Gastroesophageal sphincter (tissue), 3 donors: Measurements from ENCODE around the gene CENPV.

Source experiments
- EP300 ChIP-seq: sonication (generic); formaldehyde crosslinking; IDR thresholded peaks from one replicate; pipeline ENCODE4 v1.6.1; 2017; ENCODE audit warnings: antibody characterized with exemption, mild to moderate bottlenecking
- TF ChIP-seq, protein P1 (sequence below), 4 experiments: fragments of 200-600 bp in 2 of 4; fragments of 450-650 bp in 2 of 4; sonication (generic) in 1 of 4; IDR thresholded peaks; one replicate each; pipeline ENCODE4 v1.5.1; 2017 to 2019; ENCODE audit warnings: antibody characterized with exemption in 4 of 4, mild to moderate bottlenecking in 2 of 4, moderate library complexity in 2 of 4

DNA sequence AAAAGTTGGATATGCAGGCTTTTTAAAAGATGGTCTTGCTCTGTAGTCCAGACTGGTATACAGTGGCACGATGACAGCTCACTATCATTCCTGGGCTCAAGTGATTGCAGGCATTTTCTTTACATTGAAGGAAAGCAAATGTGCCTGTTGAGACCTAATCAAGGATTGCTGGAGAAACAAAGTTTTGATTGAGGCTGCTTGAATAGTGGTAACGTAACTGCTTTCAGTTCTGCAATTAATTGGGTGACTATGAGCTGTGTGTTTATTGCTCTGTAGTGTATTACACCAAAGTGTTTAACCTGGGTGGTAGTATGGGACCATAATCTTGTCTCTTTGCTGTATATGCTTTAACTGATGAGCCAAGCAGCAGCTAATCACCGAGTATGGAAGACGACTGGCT is 29.9 kb upstream of the CENPV start:
- TF ChIP-seq, protein P1, sequence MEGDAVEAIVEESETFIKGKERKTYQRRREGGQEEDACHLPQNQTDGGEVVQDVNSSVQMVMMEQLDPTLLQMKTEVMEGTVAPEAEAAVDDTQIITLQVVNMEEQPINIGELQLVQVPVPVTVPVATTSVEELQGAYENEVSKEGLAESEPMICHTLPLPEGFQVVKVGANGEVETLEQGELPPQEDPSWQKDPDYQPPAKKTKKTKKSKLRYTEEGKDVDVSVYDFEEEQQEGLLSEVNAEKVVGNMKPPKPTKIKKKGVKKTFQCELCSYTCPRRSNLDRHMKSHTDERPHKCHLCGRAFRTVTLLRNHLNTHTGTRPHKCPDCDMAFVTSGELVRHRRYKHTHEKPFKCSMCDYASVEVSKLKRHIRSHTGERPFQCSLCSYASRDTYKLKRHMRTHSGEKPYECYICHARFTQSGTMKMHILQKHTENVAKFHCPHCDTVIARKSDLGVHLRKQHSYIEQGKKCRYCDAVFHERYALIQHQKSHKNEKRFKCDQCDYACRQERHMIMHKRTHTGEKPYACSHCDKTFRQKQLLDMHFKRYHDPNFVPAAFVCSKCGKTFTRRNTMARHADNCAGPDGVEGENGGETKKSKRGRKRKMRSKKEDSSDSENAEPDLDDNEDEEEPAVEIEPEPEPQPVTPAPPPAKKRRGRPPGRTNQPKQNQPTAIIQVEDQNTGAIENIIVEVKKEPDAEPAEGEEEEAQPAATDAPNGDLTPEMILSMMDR (IDR thresholded peaks at IDR 0.05): no peak
- no peak for TF ChIP-seq EP300
